HCT116 (cell line): Measurements from ENCODE around the gene FAM168A.

ENCODE experiments used
- EZH2 ChIP-seq: fragments of 200-600 bp; sonication (generic); IDR thresholded peaks from 2 replicates; pipeline ENCODE4 v1.6.1; 2017; ENCODE audit warnings: antibody characterized with exemption, mixed run types
- POLR2A ChIP-seq: IDR thresholded peaks from 2 replicates; pipeline ENCODE4 v1.7.0; 2011; ENCODE audit warnings: borderline replicate concordance; ENCODE audit not compliant: insufficient read depth, insufficient read length; ENCODE audit errors: extremely low read depth
- TF ChIP-seq, protein P1 (sequence below), 3 experiments: fragments of 200-600 bp in 1 of 3; sonication (generic) in 1 of 3; IDR thresholded peaks in 2 of 3; conservative IDR thresholded peaks in 1 of 3; 2 replicates each; pipeline ENCODE4 v1.5.1; 2012 to 2017; ENCODE audit warnings: low read depth in 2 of 3, low read length in 2 of 3, antibody characterized with exemption in 1 of 3, borderline replicate concordance in 1 of 3, control low read depth in 1 of 3, mild to moderate bottlenecking in 1 of 3, mixed read lengths in 1 of 3, mixed run types in 1 of 3, moderate library complexity in 1 of 3; ENCODE audit not compliant: insufficient read depth in 1 of 3

DNA sequence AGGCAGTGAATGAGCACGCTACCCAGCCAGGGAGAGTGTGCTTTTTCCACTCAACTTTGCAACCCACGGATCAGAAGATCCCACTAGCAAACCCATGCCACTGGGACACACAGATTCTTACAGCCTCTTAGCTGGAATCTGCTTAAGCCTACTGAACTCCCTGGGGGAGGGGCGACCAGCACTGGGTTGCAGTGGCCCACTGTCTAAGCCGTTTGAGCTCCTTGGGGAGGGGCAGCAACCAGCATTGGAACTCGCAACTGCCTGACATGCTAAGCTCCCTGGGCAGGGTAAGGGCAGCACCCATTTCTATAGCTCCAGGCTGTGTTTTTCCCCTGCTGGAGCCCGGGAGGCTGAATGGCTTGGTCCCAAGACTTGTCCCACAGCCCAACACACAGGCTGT is 99.6 kb downstream of the FAM168A start:
- TF ChIP-seq EZH2, result no peak
- TF ChIP-seq POLR2A, result no peak
- TF ChIP-seq, protein P1, sequence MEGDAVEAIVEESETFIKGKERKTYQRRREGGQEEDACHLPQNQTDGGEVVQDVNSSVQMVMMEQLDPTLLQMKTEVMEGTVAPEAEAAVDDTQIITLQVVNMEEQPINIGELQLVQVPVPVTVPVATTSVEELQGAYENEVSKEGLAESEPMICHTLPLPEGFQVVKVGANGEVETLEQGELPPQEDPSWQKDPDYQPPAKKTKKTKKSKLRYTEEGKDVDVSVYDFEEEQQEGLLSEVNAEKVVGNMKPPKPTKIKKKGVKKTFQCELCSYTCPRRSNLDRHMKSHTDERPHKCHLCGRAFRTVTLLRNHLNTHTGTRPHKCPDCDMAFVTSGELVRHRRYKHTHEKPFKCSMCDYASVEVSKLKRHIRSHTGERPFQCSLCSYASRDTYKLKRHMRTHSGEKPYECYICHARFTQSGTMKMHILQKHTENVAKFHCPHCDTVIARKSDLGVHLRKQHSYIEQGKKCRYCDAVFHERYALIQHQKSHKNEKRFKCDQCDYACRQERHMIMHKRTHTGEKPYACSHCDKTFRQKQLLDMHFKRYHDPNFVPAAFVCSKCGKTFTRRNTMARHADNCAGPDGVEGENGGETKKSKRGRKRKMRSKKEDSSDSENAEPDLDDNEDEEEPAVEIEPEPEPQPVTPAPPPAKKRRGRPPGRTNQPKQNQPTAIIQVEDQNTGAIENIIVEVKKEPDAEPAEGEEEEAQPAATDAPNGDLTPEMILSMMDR (IDR thresholded peaks at IDR 0.05 in 2 of 3, conservative IDR thresholded peaks at IDR 0.05 in 1 of 3; ENCODE audit: borderline replicate concordance in 1 of 3, insufficient read depth in 1 of 3, low read depth in 2 of 3, low read length in 2 of 3), result no peak
